HepG2 (cell line): ENCODE results near the gene ZFP36L2. TPM values are rescaled to one million over a fixed set of nuclear protein-coding genes. Genes with fewer than 3 reads are reported as not detected.

Experiments
- FOSL2 ChIP-seq: sonication (generic); formaldehyde crosslinking; IDR thresholded peaks from 2 replicates; pipeline ENCODE4 v1.4.0; 2020; ENCODE audit warnings: missing genetic modification reagents
- FOXP1 ChIP-seq, 2 experiments: fragments of 450-650 bp in 1 of 2; IDR thresholded peaks; 2 replicates each; pipeline ENCODE4 v1.6.1; 2017 to 2018; ENCODE audit warnings: antibody characterized with exemption in 1 of 2
- HDAC2 ChIP-seq: sonication (generic); formaldehyde crosslinking; IDR thresholded peaks from 2 replicates; pipeline ENCODE4 v1.4.0; 2020; ENCODE audit warnings: missing genetic modification reagents
- MYC ChIP-seq: sonication (generic); formaldehyde crosslinking; IDR thresholded peaks from 2 replicates; pipeline ENCODE4 v1.9.0; 2021; ENCODE audit warnings: missing genetic modification reagents, borderline replicate concordance
- RORA ChIP-seq: sonication (generic); formaldehyde crosslinking; IDR thresholded peaks from 2 replicates; pipeline ENCODE4 v1.5.0; 2020; ENCODE audit warnings: mild to moderate bottlenecking, missing genetic modification reagents, moderate library complexity
- SAP130 ChIP-seq: IDR thresholded peaks from 2 replicates; pipeline ENCODE4 v1.6.1; 2016; ENCODE audit warnings: low read depth
- SMAD3 ChIP-seq: sonication (generic); formaldehyde crosslinking; IDR thresholded peaks from 2 replicates; pipeline ENCODE4 v1.4.0; 2020; ENCODE audit warnings: missing genetic modification reagents
- ZNF121 ChIP-seq: sonication (generic); formaldehyde crosslinking; IDR thresholded peaks from 2 replicates; pipeline ENCODE4 v1.5.0; 2020; ENCODE audit warnings: mild to moderate bottlenecking, missing genetic modification reagents
- ZNF205 ChIP-seq: IDR thresholded peaks from 2 replicates; pipeline ENCODE4 v1.6.1; 2018; ENCODE audit warnings: missing biosample characterization, missing genetic modification reagents
- ZNF331 ChIP-seq: sonication (generic); formaldehyde crosslinking; IDR thresholded peaks from 2 replicates; pipeline ENCODE4 v1.4.0; 2020; ENCODE audit warnings: missing genetic modification reagents
- ZNF335 ChIP-seq: sonication (generic); formaldehyde crosslinking; IDR thresholded peaks from 2 replicates; pipeline ENCODE4 v1.4.0; 2020; ENCODE audit warnings: missing genetic modification reagents
- ZNF446 ChIP-seq: sonication (generic); formaldehyde crosslinking; IDR thresholded peaks from 2 replicates; pipeline ENCODE4 v1.5.0; 2020; ENCODE audit warnings: mild to moderate bottlenecking, missing genetic modification reagents
- ZNF775 ChIP-seq: sonication (generic); formaldehyde crosslinking; IDR thresholded peaks from 2 replicates; pipeline ENCODE4 v1.4.0; 2020; ENCODE audit warnings: missing genetic modification reagents, mild to moderate bottlenecking, moderate library complexity, borderline replicate concordance
- ZSCAN9 ChIP-seq: IDR thresholded peaks from 2 replicates; pipeline ENCODE4 v1.6.1; 2016; ENCODE audit warnings: borderline replicate concordance
- polyA plus RNA-seq, 8 experiments: library from polyadenylated mRNA; depleted of rRNA in 3 of 8; stranded (reverse) in 7 of 8; unstranded in 1 of 8; fragments of >200 nt; fragmentation: Illumina TruSeq in 4 of 8; extraction: Trizol in 4 of 8; gene quantifications; 2 replicates each; pipeline versions ENCODE4 v1.2.1 to v1.2.3, GENCODE V29; 2011 to 2016; ENCODE audit warnings: low read depth in 4 of 8, missing spikeins in 1 of 8, mixed read lengths in 1 of 8; ENCODE audit not compliant: insufficient read depth in 1 of 8
- total RNA-seq, 5 experiments: library from RNA; depleted of rRNA; stranded (reverse); fragments of >200 nt; fragmentation: Illumina TruSeq; extraction: Trizol; gene quantifications; 2 replicates each; pipeline ENCODE4 v1.2.3, GENCODE V29; 2016; ENCODE audit warnings: low read depth in 1 of 5
- TF ChIP-seq, protein P1 (sequence below): sonication (generic); formaldehyde crosslinking; IDR thresholded peaks from 2 replicates; pipeline ENCODE4 v1.5.1; 2020; ENCODE audit warnings: missing genetic modification reagents, mild to moderate bottlenecking, borderline replicate concordance
- TF ChIP-seq, protein P2 (sequence below): sonication (generic); formaldehyde crosslinking; IDR thresholded peaks from 2 replicates; pipeline ENCODE4 v1.8.0; 2022; ENCODE audit warnings: mild to moderate bottlenecking, missing genetic modification reagents, moderate library complexity
- TF ChIP-seq, protein P3 (sequence below): sonication (generic); formaldehyde crosslinking; IDR thresholded peaks from 2 replicates; pipeline ENCODE4 v1.4.0; 2020; ENCODE audit warnings: mild to moderate bottlenecking, missing genetic modification reagents, borderline replicate concordance
- TF ChIP-seq, protein P4 (sequence below): sonication (generic); formaldehyde crosslinking; conservative IDR thresholded peaks from 2 replicates; pipeline ENCODE4 v1.8.0; 2022; ENCODE audit warnings: mild to moderate bottlenecking, moderate library complexity, missing genetic modification reagents
- TF ChIP-seq, protein P5 (sequence below): IDR thresholded peaks from 2 replicates; pipeline ENCODE4 v1.6.1; 2016; ENCODE audit warnings: mild to moderate bottlenecking, missing biosample characterization, missing genetic modification reagents

ZFP36L2 gene
- total and polyA plus RNA-seq, 2 of the 13 experiments (the other 11 are each of a cell fraction or from before 2014, with no cell fraction given), result 11.2 to 21.8 TPM

DNA sequence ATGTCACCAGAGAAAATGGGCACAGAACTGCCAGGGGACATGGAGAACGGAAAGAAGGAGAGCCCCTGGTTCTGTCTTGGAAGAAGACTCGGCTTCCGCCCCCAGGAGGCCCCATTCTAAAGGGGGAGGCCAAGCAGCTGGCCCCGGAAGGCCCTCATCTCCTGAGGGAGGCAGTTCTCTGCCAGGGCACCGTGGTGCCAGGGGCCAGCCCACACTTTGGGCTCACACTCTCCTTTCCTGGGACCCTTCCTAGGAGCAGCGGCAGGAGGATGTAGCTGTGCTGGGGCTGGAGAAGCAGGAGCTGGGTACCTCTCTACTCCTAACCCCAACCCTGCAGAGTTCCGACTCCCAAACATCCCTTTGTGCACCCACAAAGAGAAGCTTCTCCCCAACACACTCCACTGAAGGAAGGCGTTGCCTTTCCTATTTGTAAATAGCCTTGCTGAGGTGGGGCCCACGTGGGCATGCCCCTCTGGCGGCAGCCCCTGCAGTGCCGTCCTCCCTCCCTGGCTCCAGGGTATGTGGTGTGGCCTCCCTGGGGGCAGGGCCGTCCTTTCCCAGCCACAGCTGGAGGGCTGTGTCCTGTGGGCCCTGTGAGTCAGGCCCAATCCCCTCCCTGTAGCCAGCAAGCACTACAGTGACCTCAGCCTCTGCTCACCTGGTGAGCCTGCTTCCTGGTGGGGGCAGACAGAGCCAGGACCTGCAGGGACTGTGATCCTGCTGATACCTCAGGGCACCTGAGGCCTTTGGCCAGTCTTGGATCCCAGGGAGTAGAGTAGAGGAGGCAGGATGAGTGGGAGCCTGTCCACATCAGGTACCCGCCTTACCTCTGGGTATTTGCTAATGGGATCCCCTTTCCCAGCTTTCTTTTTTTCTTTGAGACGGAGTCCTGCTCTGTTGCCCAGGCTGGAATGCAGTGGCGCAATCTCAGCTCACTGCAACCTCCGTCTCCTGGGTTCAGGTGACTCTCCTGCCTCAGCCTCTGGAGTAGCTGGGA lies 26.6 kb downstream of the ZFP36L2 start (continued):
- TF ChIP-seq, protein P1, sequence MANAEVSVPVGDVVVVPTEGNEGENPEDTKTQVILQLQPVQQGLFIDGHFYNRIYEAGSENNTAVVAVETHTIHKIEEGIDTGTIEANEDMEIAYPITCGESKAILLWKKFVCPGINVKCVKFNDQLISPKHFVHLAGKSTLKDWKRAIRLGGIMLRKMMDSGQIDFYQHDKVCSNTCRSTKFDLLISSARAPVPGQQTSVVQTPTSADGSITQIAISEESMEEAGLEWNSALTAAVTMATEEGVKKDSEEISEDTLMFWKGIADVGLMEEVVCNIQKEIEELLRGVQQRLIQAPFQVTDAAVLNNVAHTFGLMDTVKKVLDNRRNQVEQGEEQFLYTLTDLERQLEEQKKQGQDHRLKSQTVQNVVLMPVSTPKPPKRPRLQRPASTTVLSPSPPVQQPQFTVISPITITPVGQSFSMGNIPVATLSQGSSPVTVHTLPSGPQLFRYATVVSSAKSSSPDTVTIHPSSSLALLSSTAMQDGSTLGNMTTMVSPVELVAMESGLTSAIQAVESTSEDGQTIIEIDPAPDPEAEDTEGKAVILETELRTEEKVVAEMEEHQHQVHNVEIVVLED (CRISPR knock-in tag), result peak; percentile 59; the same call in 1 of the 2 replicates
- peak; percentile 94 for TF ChIP-seq SAP130 (CRISPR knock-in tag)
- TF ChIP-seq, protein P2, sequence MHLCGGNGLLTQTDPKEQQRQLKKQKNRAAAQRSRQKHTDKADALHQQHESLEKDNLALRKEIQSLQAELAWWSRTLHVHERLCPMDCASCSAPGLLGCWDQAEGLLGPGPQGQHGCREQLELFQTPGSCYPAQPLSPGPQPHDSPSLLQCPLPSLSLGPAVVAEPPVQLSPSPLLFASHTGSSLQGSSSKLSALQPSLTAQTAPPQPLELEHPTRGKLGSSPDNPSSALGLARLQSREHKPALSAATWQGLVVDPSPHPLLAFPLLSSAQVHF (CRISPR knock-in tag), result no peak
- TF ChIP-seq, protein P3, sequence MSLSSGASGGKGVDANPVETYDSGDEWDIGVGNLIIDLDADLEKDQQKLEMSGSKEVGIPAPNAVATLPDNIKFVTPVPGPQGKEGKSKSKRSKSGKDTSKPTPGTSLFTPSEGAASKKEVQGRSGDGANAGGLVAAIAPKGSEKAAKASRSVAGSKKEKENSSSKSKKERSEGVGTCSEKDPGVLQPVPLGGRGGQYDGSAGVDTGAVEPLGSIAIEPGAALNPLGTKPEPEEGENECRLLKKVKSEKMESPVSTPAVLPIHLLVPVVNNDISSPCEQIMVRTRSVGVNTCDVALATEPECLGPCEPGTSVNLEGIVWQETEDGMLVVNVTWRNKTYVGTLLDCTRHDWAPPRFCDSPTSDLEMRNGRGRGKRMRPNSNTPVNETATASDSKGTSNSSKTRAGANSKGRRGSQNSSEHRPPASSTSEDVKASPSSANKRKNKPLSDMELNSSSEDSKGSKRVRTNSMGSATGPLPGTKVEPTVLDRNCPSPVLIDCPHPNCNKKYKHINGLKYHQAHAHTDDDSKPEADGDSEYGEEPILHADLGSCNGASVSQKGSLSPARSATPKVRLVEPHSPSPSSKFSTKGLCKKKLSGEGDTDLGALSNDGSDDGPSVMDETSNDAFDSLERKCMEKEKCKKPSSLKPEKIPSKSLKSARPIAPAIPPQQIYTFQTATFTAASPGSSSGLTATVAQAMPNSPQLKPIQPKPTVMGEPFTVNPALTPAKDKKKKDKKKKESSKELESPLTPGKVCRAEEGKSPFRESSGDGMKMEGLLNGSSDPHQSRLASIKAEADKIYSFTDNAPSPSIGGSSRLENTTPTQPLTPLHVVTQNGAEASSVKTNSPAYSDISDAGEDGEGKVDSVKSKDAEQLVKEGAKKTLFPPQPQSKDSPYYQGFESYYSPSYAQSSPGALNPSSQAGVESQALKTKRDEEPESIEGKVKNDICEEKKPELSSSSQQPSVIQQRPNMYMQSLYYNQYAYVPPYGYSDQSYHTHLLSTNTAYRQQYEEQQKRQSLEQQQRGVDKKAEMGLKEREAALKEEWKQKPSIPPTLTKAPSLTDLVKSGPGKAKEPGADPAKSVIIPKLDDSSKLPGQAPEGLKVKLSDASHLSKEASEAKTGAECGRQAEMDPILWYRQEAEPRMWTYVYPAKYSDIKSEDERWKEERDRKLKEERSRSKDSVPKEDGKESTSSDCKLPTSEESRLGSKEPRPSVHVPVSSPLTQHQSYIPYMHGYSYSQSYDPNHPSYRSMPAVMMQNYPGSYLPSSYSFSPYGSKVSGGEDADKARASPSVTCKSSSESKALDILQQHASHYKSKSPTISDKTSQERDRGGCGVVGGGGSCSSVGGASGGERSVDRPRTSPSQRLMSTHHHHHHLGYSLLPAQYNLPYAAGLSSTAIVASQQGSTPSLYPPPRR (CRISPR knock-in tag), result peak; percentile 42; the same call in 1 of the 2 replicates
- TF ChIP-seq ZNF335 (CRISPR knock-in tag), result peak; percentile 48; the same call in 1 of the 2 replicates
- no peak for TF ChIP-seq FOXP1 (IDR thresholded peaks at IDR 0.05)
- 0 out of 2 replicates have a peak, but pooled peaks have one; percentile 40 for TF ChIP-seq FOXP1 (CRISPR knock-in tag; IDR thresholded peaks at IDR 0.05)
- no peak for TF ChIP-seq ZNF446
- TF ChIP-seq HDAC2, result peak; percentile 84
- no peak for TF ChIP-seq RORA (CRISPR knock-in tag)
- peak; percentile 98 for TF ChIP-seq ZNF121 (CRISPR knock-in tag)
- TF ChIP-seq, protein P4, sequence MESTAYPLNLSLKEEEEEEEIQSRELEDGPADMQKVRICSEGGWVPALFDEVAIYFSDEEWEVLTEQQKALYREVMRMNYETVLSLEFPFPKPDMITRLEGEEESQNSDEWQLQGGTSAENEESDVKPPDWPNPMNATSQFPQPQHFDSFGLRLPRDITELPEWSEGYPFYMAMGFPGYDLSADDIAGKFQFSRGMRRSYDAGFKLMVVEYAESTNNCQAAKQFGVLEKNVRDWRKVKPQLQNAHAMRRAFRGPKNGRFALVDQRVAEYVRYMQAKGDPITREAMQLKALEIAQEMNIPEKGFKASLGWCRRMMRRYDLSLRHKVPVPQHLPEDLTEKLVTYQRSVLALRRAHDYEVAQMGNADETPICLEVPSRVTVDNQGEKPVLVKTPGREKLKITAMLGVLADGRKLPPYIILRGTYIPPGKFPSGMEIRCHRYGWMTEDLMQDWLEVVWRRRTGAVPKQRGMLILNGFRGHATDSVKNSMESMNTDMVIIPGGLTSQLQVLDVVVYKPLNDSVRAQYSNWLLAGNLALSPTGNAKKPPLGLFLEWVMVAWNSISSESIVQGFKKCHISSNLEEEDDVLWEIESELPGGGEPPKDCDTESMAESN, result peak; percentile 63; the same call in 1 of the 2 replicates
- TF ChIP-seq ZNF775 (CRISPR knock-in tag), result no peak
- TF ChIP-seq ZNF205 (CRISPR knock-in tag), result peak; percentile 87
- peak; percentile 68 for TF ChIP-seq ZSCAN9 (CRISPR knock-in tag)
- TF ChIP-seq, protein P5, sequence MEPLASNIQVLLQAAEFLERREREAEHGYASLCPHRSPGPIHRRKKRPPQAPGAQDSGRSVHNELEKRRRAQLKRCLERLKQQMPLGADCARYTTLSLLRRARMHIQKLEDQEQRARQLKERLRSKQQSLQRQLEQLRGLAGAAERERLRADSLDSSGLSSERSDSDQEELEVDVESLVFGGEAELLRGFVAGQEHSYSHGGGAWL (CRISPR knock-in tag), result peak; percentile 76; the same call in 1 of the 2 replicates
- TF ChIP-seq MYC (CRISPR knock-in tag), result peak; percentile 65
- 0 out of 2 replicates have a peak, but pooled peaks have one; percentile 62 for TF ChIP-seq SMAD3 (CRISPR knock-in tag)
- peak; percentile 85 for TF ChIP-seq FOSL2 (CRISPR knock-in tag)
- TF ChIP-seq ZNF331, result peak; percentile 63; the same call in 1 of the 2 replicates
